SH-SY5Y (cell line): ENCODE results near the gene HSD17B4.

ENCODE experiments used
- GATA2 ChIP-seq: IDR thresholded peaks from 2 replicates; pipeline ENCODE4 v1.6.1; 2011; ENCODE audit warnings: mild to moderate bottlenecking, low read depth, low read length
- GATA3 ChIP-seq: IDR thresholded peaks from 2 replicates; pipeline ENCODE4 v1.6.1; 2011; ENCODE audit warnings: low read depth, mild to moderate bottlenecking, low read length, moderate library complexity

Gene HSD17B4

DNA sequence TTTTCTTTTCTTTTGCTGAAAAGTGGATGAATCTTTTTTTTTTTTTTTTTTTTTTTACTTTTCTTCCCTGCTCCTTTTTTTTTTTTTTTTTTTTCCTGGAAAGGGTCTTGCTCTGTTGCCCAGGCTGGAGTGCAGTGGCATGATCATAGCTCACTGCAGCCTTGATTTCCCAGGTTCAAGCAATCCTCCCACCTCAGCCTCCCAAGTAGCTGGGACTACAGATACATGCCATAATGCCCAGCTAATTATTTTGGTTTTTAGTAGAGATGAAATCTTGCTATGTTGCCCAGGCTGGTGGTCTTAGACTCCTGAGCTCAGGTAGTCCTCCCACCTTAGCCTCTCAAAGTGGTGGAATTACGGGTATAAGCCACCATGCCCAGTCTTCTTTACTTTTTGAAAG, 20.9 kb downstream of the HSD17B4 start:
- no peak for TF ChIP-seq GATA3
- TF ChIP-seq GATA2, result no peak

DNA sequence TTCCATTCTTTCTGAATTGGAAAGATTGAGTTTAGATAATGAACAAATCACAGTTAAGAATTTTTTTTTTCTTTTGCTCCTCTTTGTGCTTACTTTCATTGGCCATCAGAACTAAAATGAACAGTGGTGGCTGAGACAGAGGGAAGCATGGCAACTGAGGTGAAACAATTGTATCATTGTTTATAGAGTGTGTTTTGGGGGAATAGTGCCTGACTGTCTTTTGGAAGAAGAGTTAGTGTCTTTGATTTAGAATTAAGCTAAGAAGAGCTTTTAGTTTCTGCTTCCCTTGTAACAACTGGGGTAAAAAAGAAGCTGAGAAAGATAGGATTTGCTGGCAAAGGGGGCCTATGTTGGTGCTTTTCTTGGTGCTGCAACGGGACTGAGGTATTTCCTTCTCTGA, 24.0 kb downstream of the HSD17B4 start:
- TF ChIP-seq GATA2, result no peak
- TF ChIP-seq GATA3, result no peak

DNA sequence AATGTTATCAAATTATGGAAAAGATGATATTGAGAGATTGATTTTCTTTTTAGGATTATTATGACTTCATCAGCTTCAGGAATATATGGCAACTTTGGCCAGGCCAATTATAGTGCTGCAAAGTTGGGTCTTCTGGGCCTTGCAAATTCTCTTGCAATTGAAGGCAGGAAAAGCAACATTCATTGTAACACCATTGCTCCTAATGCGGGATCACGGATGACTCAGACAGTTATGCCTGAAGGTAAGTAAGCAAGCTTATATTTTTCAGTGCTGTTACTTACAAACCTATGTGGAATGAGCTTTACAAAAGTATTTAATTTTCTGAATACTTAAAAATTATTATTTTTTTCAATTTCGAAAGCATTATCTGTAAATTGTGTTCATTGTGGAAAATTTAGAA, 26.5 kb downstream of the HSD17B4 start:
- TF ChIP-seq GATA2, result no peak

DNA sequence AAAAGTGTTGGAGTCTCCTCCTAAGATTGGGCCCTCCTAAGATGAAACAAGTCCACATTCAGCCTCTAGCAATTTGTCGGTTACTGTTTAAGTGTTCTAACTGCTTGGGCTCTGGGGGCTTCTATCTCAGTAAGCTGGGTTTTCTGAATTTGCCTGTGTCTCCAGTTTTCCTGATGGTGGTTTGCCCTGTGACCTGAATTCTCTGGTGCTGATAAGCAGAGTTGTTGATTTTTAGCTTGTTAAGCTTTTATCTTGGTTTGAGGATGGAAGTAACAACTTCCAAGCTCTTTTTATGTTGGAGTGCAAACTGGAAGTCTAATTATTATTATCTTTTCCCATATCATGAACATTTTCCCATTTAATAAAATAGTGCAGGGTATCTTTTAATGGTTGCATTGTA, 30.9 kb downstream of the HSD17B4 start:
- TF ChIP-seq GATA2 (no peak), GATA3 (no peak)

DNA sequence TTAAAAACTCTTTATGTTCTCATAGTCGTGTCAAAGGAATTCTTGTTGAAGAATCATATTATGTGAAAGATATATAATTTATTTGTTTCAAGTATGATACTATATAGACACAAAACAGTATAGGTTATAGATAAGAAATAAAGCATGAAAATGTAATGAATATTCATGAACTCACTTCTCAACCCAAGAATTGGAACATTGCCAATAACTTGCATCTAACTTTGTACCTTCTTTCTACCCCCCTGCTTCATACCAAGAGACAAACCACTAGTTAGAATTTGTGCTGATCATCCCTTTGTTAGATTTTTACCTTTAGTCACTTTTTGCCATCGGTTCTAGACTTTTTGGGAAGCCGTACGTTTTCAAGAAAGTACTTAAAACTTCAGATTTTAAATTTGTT, 32.6 kb downstream of the HSD17B4 start:
- TF ChIP-seq GATA3, result no peak
- TF ChIP-seq GATA2, result no peak

DNA sequence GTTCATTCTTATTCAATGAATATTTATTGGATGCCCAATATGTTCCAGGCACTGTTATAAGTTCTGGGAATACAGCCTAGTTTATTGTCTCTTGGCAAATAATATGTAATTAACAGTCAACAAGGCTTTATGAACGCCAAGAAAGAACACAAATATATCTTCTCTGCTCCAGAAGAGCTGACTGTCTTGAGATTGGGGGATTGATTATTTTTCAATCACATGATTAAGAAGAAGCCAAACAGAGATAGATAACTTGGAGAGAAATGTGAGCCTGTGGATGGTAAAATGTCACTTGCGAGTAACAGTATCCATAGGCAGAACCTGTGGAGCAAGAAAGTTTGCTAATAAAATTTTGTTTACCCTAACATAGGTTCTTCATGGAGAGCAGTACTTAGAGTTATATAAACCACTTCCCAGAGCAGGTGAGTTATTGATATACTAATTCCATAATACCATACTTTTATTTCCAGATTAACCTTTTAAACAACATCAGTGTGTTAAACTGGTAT, 49.4 kb downstream of the HSD17B4 start:
- TF ChIP-seq GATA3 (no peak), GATA2 (no peak)

DNA sequence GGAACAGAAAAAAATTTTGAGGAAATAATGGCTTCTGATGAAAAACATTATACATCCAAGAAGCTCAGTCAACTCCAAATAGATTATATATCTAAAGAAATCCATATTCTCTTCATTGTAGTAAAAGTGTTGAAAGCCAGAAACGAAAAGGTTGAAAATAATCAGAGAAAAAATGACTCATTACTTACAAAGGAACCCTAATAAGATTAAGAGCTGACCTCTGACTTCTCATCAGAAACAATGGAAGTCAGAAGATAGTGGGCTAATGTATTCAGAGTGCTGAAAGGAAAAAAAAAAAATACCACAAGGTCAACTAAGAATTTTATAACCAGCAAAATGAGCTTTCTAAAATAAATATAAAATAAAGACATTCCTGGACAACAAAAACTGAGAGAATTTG, 60.0 kb downstream of the HSD17B4 start:
- TF ChIP-seq GATA3, result no peak
- no peak for TF ChIP-seq GATA2

DNA sequence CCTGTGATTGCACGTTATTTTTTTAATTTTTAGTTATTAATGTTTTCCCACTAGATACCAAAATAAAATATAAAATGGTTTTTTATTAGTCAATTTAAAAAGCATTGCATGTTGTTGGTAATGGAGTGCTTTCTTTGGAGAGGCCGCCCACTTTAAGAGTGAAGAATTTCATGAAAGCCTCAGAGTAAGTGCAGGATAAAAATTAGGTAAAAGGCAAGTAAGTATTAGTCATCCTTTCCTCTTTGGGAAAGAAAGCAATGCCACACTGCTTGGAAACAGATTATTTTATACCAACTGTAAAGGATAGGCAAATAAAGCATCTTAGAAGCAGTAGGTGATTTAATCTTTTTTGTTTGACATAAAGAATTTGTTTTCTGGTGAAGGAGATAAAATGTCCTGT, 62.9 kb downstream of the HSD17B4 start:
- TF ChIP-seq GATA2, result no peak
- no peak for TF ChIP-seq GATA3

DNA sequence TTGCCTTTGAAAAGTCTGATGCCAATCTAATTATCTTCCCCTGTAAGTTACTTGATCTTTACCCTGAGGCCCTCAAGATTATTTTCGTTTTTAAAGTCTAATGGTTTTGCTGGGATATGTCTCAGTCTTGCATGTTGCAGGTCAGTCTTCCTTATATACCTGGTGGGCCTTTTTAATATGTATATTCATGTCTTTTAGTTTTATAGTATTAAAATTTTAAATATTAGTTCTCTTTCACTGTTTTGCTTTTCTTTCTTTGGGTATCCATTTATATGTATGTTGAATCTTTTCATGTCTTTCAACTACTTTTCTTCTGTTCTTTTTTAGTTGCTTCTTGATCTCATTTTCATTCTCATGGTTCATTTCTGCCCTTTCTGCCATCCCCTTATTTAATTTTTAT, 68.9 kb downstream of the HSD17B4 start:
- TF ChIP-seq GATA3 (no peak), GATA2 (no peak)

DNA sequence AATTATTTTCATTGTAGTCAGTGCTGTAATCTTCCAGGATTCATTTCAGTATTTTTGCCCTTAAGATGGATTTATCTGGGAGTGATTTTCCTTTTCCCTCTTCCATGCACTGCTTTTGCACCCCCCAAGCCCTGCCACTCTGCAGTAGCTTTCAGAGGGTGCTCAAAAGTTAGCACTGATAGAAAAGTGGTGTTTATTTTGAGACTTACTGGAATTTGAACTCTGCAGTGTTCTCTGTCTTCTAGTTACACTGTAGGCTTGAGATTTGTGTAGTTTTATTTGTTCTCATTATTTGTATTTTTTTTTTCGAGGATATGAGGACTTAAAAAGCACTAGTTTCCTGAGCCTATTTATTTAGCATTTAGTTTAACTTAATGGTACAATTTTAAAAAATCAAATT, 70.5 kb downstream of the HSD17B4 start:
- TF ChIP-seq GATA2 (no peak), GATA3 (no peak)

DNA sequence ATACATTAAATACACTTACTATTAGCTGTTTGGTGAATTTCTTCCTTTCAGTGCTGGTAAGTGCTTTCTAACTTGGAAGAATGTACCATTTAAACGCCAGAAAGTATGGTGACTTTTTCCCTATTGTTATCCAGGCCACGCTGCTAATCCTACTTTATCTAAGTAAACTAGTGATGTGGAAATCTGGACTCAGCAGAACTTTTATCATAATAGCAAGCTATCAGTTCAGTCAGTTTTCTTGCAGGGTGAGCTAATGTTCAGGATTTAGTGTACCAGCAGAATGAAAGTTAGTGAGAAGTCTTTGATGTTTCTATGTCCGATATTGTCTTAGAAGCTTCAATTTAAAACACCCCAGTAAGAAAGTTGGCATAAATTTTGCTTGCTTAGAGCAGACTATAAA, 72.2 kb downstream of the HSD17B4 start:
- TF ChIP-seq GATA3 (no peak), GATA2 (no peak)

DNA sequence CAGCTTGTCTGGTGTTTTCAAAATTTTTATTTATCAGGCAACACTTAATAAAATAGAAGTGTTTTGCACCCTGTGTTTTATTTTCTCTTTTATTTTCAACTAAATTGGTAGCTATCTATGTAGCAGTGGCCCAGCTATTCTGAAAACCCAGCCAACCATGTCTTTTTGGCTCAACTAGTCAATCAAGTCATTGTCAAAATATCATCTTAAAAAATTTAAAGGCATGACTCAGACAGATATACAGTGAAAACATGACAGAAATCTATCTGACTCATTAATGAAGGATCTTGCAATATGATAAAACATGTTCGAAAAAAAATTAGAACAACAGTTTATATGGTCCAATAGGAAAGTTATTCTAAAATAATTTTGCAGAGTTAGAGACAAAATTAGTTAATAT, 75.1 kb downstream of the HSD17B4 start:
- TF ChIP-seq GATA2 (no peak), GATA3 (no peak)

DNA sequence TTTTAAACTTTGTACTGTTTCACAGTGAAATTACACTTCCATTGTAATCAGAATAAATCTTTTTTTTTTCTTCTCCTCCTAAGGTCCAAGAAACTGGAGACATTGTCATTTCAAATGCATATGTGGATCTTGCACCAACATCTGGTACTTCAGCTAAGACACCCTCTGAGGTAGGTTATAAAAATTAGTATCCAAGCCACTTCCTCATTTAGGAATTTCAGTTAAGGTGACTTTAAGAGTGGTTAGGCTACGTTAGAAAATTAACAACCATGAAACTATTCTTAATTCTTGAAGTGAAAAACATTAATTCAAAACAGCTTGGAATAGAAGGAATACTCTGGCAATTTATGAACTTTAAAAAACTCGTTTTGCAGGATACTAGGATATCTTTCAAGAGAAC, 77.5 kb downstream of the HSD17B4 start:
- TF ChIP-seq GATA2 (no peak), GATA3 (no peak)

DNA sequence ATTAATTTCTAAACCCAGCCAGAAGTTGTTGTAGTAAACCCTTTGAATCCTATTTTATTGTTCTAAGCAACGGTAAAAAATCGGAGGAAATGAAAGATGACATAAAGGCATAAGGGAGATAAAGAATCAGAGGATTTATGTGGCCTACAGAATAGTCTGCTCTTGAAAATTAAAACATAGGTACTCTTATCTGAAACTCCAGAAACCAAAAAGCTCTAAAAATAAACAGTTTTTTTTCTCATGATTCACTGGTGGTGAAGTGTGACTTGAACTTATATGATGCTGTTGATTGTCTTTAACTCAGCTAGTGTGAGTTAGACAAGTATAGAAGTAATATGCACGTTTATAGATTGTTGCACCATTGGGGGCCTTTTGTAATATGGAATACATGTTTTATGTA, 80.3 kb downstream of the HSD17B4 start:
- TF ChIP-seq GATA3 (no peak), GATA2 (no peak)

DNA sequence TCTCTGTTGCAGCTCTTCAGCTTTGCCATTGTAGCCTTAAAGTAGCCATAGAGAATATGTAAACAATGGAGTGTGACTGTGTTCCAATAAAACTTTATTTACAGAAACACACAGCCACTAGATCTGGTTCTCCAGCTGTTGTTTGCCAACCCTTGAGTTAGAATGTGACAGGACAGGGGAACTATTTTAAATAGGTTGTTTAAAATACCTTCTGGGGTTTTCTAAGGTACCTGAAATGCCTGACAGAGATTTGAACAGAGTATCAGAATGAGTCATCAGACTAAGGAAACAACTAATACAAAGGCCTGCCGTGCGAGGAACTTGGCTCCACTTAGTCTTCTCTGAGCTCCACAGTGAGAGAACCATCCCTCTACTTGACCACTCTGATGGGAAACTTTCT, 85.4 kb downstream of the HSD17B4 start:
- no peak for TF ChIP-seq GATA2
- TF ChIP-seq GATA3, result no peak

DNA sequence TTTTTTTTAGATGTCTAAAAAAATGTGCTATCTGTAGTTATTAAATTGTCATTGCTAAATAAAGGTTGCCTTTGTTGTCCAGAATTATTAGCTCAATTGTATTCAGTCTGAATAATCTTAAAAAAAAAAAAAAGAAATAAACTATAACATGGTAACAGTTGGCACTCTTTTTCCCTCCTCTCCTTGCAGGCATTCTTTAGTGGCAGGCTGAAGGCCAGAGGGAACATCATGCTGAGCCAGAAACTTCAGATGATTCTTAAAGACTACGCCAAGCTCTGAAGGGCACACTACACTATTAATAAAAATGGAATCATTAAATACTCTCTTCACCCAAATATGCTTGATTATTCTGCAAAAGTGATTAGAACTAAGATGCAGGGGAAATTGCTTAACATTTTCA, 89.4 kb downstream of the HSD17B4 start:
- TF ChIP-seq GATA2 (no peak), GATA3 (no peak)
